Activated CD8-positive, alpha-beta memory T cell treated with anti-CD3 and anti-CD28 coated beads, Interleukin-2, amount 10 ng/mL, durations not matched to agents 7 days and 5 days (primary cell): ENCODE data around the gene LAS1L. TPM values are rescaled to one million over a fixed set of nuclear protein-coding genes. Genes with fewer than 3 reads are reported as not detected.
"Not testable (repeated sequence)": the region's sequence is repeated elsewhere in the genome, so short reads cannot be mapped to it uniquely, and the experiment has no call there.

ENCODE experiments used
- ATAC-seq: fragments of 150-1000 bp; cut with Tn5 transposase; one replicate; pipeline ENCODE4 v1.10.0; 2021; ENCODE audit warnings: moderate library complexity
- CTCF ChIA-PET: fragments of 350-600 bp; sonication (Branson Sonifier 250); formaldehyde crosslinking; loops from one replicate; lab custom pipeline; 2021; ENCODE audit warnings: antibody characterized with exemption; lab: Charles Lee
- DNase-seq: peaks from one replicate; pipeline ENCODE4 v3.0.0-alpha.2; 2020
- H3K27ac Mint-ChIP-seq: one replicate; pipeline ENCODE4 v1.8.0; 2021; ENCODE audit warnings: mild to moderate bottlenecking, mixed read lengths
- H3K27me3 Mint-ChIP-seq: one replicate; pipeline ENCODE4 v1.8.0; 2021; ENCODE audit warnings: mixed read lengths
- H3K36me3 Mint-ChIP-seq: one replicate; pipeline ENCODE4 v1.8.0; 2021; ENCODE audit warnings: mild to moderate bottlenecking, mixed read lengths
- H3K4me1 Mint-ChIP-seq: one replicate; pipeline ENCODE4 v1.8.0; 2021; ENCODE audit warnings: mixed read lengths
- H3K4me3 Mint-ChIP-seq: one replicate; pipeline ENCODE4 v1.8.0; 2021; ENCODE audit warnings: mild to moderate bottlenecking, moderate library complexity, mixed read lengths
- H3K9me3 Mint-ChIP-seq: one replicate; pipeline ENCODE4 v1.8.0; 2022; ENCODE audit warnings: low read depth, mixed read lengths
- total RNA-seq, 2 experiments: library from RNA; stranded (reverse); gene quantifications; one replicate each; pipeline ENCODE4 v1.2.3, GENCODE V29; 2021

LAS1L gene
- total RNA-seq, 2 experiments from 2014 or later, result 45.8 to 51.2 TPM

DNA sequence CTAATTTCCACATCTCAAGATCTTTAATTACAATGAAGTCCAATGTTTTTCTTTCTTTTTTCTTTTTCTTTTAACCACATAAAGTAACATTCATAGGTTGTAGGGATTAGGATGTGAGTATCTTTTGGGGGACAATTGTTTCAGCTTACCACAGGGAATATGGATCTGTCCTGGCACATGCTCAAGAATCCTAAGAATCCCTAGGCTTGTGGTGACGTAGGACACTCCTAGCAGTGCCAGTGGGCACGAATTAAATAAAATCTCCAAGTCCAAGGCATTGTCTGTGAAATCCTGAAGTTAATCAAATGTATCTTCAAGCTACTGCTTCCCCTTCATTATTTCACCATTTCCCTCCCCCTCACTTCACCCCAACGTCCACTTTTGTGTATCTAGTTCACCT is 2.6 kb upstream of the LAS1L start:
- no peak for ATAC-seq
- CTCF ChIA-PET, result no interaction called here

DNA sequence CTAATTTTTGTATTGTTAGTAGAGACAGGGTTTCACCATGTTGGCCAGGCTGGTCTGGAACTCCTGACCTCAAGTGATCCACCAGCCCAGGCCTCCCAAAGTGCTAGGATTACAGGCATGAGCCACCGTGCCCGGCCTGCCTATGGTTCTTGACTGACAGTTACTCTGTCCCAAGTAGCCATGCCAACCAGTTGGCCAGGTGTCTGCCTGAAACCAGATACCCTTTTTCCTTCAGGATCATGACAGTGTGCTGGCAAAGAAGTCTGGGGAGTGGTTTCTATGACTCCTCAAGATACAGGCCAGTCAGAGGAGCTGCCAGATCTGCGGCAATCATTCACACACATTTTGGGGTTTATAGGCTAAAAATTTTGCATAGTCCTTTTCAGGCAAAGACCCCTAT is 1.7 kb upstream of the LAS1L start:
- Mint-ChIP-seq H3K9me3 (no peaks in the 10 kb centered on the region), H3K4me3 (no peak overlapping the region), H3K4me1 (peaks cover 25% of the 10 kb centered on the region), H3K27ac (no peak overlapping the region), H3K27me3 (no peaks in the 10 kb centered on the region), H3K36me3 (peaks cover 14% of the 10 kb centered on the region)
- CTCF ChIA-PET, result no interaction called here
- ATAC-seq (no peak), DNase-seq (no peak)

More for the DNA sequence above, 2.6 kb upstream of the LAS1L start:
- Mint-ChIP-seq H3K27ac (no peak overlapping the region), H3K9me3 (no peaks in the 10 kb centered on the region), H3K36me3 (peaks cover 10% of the 10 kb centered on the region), H3K27me3 (no peaks in the 10 kb centered on the region), H3K4me3 (no peak overlapping the region), H3K4me1 (peaks cover 24% of the 10 kb centered on the region)
- DNase-seq, result no peak

DNA sequence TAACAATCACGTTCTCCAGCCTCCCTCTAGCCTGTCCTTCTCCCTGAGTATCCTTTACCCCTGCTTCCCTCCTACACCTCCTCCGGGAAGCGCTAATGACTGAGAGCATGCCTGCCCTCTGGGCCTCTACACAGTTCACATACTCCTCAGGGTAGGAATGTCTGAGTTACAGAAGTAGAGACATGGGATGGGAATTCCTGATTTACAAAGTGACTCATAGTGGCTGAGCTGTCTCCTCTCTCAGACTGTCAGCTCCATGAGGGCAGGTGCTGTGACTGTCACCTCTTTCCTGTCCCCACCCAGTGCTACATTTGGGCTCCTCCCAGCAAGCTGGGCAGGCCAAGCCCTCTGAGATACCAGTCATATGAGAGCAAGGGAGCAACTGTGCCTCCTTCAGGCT is 2.6 kb downstream of the LAS1L start:
- DNase-seq (no peak), ATAC-seq (no peak)
- no peaks in the 10 kb centered on the region for H3K9me3 Mint-ChIP-seq
- no peaks in the 10 kb centered on the region for H3K27me3 Mint-ChIP-seq
- H3K4me3 Mint-ChIP-seq, result no peak overlapping the region
- peaks cover 25% of the 10 kb centered on the region for H3K4me1 Mint-ChIP-seq
- H3K36me3 Mint-ChIP-seq, result peaks cover 17% of the 10 kb centered on the region
- CTCF ChIA-PET, result no interaction called here
- no peak overlapping the region for H3K27ac Mint-ChIP-seq

DNA sequence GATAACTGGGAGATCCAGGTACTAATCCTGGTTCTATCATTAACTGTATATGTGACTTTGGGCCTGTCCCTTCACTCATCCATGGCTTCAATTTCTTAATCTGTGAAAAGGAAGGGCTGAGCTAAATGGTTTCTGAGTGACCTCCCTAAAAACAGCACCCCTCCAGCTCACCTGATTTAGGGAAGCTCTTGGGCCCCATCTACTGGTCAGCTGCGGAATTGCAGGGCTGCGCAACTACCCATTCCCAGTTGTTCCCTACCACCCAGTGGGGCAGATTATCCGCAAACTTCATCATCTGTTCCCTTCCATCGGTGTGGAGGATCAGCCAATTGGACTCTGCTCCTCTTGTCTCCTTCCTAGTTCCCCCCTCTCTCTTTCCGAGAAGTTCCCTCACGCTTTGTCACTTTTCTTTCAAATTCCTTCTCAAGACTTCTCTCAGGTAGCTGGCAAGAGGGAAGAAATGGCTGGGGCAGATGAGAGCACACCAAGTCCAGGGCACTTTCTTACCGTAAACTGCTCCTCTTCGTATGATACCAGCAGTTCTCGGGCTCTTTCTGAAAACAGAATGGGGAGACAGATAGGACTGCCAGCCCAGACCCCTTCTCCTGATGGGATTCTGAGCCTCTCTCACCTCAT is 5.8 kb downstream of the LAS1L start:
- Mint-ChIP-seq H3K36me3 (peaks cover 17% of the 10 kb centered on the region), H3K9me3 (no peaks in the 10 kb centered on the region), H3K27ac (no peak overlapping the region), H3K4me1 (peaks cover 17% of the 10 kb centered on the region), H3K4me3 (no peak overlapping the region), H3K27me3 (no peaks in the 10 kb centered on the region)
- peak; percentile 42 for ATAC-seq
- peak; percentile 55 for DNase-seq
- CTCF ChIA-PET, result interaction anchor here (0.8 to 1.6 kb wide), 6 partner anchors 9 to 18 kb away, joined by 3 to 8 read pairs (median 5); no protein-coding TSS in a partner anchor

DNA sequence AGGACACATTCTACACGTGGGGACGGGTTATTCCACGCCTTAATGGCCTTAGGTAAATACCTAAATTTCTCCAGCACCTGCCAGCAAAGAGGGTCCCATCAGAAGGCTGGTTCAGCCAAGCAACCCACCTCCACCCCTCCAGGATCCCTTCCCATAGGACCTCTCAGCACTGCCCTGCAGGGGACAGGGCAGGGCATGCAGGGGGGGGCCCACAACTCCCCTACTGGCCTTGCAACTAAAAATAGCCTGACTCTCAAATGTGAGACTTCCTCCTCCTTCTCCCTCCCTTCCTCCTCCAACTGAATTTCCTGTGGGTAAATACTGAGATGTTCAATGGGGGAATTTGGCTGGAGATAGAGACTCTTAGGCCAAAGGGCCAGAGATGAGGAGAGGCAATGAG is 6.3 kb downstream of the LAS1L start:
- no peak overlapping the region for H3K4me3 Mint-ChIP-seq
- peaks cover 17% of the 10 kb centered on the region for H3K36me3 Mint-ChIP-seq
- no peaks in the 10 kb centered on the region for H3K27me3 Mint-ChIP-seq
- CTCF ChIA-PET, result interaction anchor here (1.0 to 1.6 kb wide), 5 partner anchors 9 to 17 kb away, joined by 4 to 8 read pairs (median 5); no protein-coding TSS in a partner anchor
- H3K4me1 Mint-ChIP-seq, result peaks cover 12% of the 10 kb centered on the region
- H3K27ac Mint-ChIP-seq, result no peak overlapping the region
- ATAC-seq (no peak), DNase-seq (no peak)
- H3K9me3 Mint-ChIP-seq, result no peaks in the 10 kb centered on the region

GRCh38 chrX:65524139-65524538 is 10.4 kb downstream of the LAS1L start:
- Mint-ChIP-seq H3K4me1 (no peaks in the 10 kb centered on the region), H3K27me3 (no peaks in the 10 kb centered on the region)
- CTCF ChIA-PET, result no interaction called here

DNA sequence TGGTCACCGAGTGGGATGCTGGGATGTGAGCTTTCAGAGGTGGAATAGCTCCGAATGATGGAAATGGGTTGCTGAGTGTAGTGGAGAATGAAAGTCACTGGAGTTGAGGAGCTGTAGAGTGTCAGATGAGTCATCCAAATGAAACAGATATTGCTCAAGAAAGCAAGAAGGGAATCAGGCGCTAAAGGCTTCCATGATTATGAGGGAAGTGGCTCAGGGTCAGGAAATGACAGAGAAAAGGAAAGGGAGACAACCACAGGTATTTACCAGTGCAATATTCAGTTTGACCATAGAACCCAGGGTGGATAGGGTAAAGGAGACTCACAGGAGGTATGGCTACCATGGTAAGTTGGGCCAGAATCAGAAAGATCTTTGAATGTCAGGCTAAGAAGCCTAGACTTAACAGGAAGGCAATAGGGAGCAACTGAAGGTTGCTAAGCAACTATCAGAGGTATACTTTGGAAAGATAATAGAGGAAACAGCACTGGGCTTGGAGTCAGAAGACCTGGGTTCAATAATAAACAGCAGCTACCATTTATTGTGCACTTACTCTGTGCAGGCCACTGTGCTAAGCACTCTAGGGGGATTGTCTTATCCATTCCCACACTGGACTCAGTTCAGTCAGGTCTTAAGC is 11.7 kb downstream of the LAS1L start:
- CTCF ChIA-PET, result no interaction called here
- no peak for DNase-seq

More at GRCh38 chrX:65524139-65524538, 10.4 kb downstream of the LAS1L start:
- peaks cover 27% of the 10 kb centered on the region for H3K36me3 Mint-ChIP-seq
- DNase-seq (no peak), ATAC-seq (no peak)
- no peak overlapping the region for H3K4me3 Mint-ChIP-seq
- no peak overlapping the region for H3K27ac Mint-ChIP-seq
- H3K9me3 Mint-ChIP-seq, result no peaks in the 10 kb centered on the region

DNA sequence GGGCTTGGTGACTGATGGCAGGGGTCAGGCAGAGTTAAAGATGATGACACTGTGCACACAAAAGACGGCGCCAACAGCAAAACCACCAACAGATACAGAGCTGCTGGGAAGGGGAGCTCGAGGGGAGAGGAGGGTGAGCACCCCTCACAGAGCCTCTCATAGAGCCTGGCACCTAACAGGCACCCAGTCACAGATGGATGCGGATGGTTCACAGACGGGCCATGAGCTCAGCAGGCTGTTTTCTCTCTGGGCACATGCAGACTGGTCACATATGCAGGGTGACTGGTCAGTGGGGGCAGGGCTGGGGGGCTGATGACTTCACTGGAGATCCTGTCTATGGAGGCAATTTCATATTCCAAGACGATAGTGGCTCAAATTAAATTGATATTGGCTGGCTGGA is 15.1 kb downstream of the LAS1L start:
- DNase-seq, ATAC-seq, H3K27ac Mint-ChIP-seq, H3K27me3 Mint-ChIP-seq, H3K4me1 Mint-ChIP-seq, H3K4me3 Mint-ChIP-seq, H3K9me3 Mint-ChIP-seq: not testable (repeated sequence)
- CTCF ChIA-PET, result interaction anchor here (2.5 kb wide), 1 partner anchor 9 kb away, joined by 8 read pairs; no protein-coding TSS in a partner anchor
- peaks cover 27% of the 10 kb centered on the region for H3K36me3 Mint-ChIP-seq

More for the DNA sequence above, 11.7 kb downstream of the LAS1L start:
- Mint-ChIP-seq H3K4me1 (no peaks in the 10 kb centered on the region), H3K27ac (no peak overlapping the region), H3K9me3 (no peaks in the 10 kb centered on the region), H3K27me3 (no peaks in the 10 kb centered on the region), H3K36me3 (peaks cover 27% of the 10 kb centered on the region), H3K4me3 (no peak overlapping the region)
- no peak for ATAC-seq

GRCh38 chrX:65518980-65519379 is 15.6 kb downstream of the LAS1L start:
- not testable (repeated sequence) for H3K4me3 Mint-ChIP-seq, H3K27ac Mint-ChIP-seq, H3K27me3 Mint-ChIP-seq, DNase-seq, H3K4me1 Mint-ChIP-seq, H3K9me3 Mint-ChIP-seq
- H3K36me3 Mint-ChIP-seq, result peaks cover 24% of the 10 kb centered on the region
- ATAC-seq, result peak; percentile 77
- CTCF ChIA-PET, result interaction anchor here (2.5 kb wide), 1 partner anchor 10 kb away, joined by 8 read pairs; no protein-coding TSS in a partner anchor

DNA sequence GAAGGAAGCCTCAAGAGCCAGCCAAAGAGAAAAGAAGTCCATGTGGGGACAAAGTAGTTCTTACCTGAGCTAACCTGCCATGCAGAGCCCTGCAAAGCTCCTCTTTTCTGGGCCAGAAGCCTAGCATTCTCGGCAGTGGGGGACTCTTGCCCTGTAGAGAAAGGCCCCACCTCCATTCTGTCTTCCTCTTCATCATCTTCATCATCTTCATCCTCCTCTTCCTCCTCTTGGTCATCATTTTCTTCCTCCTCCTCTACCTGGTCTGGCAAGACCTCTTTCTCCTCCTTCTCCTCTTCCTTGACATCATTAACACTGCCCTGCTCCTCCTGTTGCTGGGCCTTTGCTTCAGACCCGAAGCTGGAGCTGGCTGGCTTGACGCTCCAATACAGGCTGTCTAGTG is 16.7 kb downstream of the LAS1L start:
- DNase-seq, result no peak
- CTCF ChIA-PET, result interaction anchor here (2.5 kb wide), 1 partner anchor 11 kb away, joined by 8 read pairs; no protein-coding TSS in a partner anchor
- no peaks in the 10 kb centered on the region for H3K27me3 Mint-ChIP-seq
- ATAC-seq, result no peak
- H3K36me3 Mint-ChIP-seq, result peaks cover 26% of the 10 kb centered on the region
- no peak overlapping the region for H3K27ac Mint-ChIP-seq
- H3K9me3 Mint-ChIP-seq, result no peaks in the 10 kb centered on the region
- no peak overlapping the region for H3K4me3 Mint-ChIP-seq
- no peaks in the 10 kb centered on the region for H3K4me1 Mint-ChIP-seq

DNA sequence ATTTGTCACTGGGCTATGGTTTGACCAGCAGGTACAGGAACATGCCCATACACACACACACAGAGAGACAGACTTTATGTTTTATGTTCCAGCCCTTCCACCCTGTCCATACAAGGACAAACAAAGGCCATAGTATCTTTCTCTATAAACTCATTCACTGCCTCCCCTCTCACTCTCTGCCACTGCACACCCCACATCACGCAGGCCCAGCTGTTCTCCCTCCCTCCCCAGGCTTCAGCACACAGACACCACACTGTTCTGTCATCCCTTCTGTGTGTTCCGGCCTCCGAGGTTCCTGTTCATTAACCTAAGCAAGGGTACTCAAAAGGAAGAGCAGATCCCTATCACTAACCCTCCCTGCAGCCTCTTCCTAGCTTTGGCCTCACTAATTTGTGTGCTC is 17.8 kb downstream of the LAS1L start:
- no peaks in the 10 kb centered on the region for H3K9me3 Mint-ChIP-seq
- H3K4me1 Mint-ChIP-seq, result no peaks in the 10 kb centered on the region
- H3K27me3 Mint-ChIP-seq, result no peaks in the 10 kb centered on the region
- DNase-seq (no peak), ATAC-seq (no peak)
- peaks cover 16% of the 10 kb centered on the region for H3K36me3 Mint-ChIP-seq
- H3K4me3 Mint-ChIP-seq, result no peak overlapping the region
- no peak overlapping the region for H3K27ac Mint-ChIP-seq
- CTCF ChIA-PET, result no interaction called here

DNA sequence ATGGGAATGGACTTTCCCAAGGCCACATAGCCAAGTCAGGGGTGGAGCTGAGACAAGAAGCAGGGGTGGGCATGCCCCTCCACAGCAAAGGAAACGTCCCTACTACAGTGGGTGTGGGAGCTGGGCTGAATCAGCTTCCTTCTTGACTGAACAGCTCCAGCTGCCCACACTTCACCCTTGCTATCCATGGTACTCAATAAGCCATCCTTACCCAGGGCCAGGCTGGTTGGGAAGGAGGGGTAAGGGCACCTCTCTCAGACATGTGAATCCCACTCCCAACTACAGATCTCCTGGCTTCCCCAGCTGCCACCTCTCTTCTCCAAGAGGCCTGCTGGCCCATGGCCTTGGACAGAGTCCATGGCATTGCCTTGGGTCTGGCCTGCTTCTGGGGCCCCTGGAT is 21.0 kb downstream of the LAS1L start:
- DNase-seq, result no peak
- H3K27me3 Mint-ChIP-seq, result no peaks in the 10 kb centered on the region
- no peak overlapping the region for H3K4me3 Mint-ChIP-seq
- ATAC-seq, result no peak
- CTCF ChIA-PET, result interaction anchor here (1.5 kb wide), 1 partner anchor 15 kb away, joined by 5 read pairs; no protein-coding TSS in a partner anchor
- H3K9me3 Mint-ChIP-seq, result no peaks in the 10 kb centered on the region
- H3K4me1 Mint-ChIP-seq, result no peaks in the 10 kb centered on the region
- peaks cover 2% of the 10 kb centered on the region for H3K36me3 Mint-ChIP-seq
- H3K27ac Mint-ChIP-seq, result no peak overlapping the region

GRCh38 chrX:65509400-65509799 is 25.2 kb downstream of the LAS1L start:
- peaks cover 8% of the 10 kb centered on the region for H3K36me3 Mint-ChIP-seq
- DNase-seq (no peak), ATAC-seq (no peak)
- H3K27ac Mint-ChIP-seq, result no peak overlapping the region
- H3K9me3 Mint-ChIP-seq, result no peaks in the 10 kb centered on the region
- H3K4me3 Mint-ChIP-seq, result no peak overlapping the region
- no peaks in the 10 kb centered on the region for H3K4me1 Mint-ChIP-seq
- CTCF ChIA-PET, result no interaction called here
- no peaks in the 10 kb centered on the region for H3K27me3 Mint-ChIP-seq

- Mint-ChIP-seq H3K36me3 (peaks cover 8% of the 10 kb centered on the region), H3K4me1 (no peaks in the 10 kb centered on the region), H3K27me3 (no peaks in the 10 kb centered on the region), H3K4me3 (no peak overlapping the region), H3K27ac (peak overlapping the region; percentile 9), H3K9me3 (no peaks in the 10 kb centered on the region)
- DNase-seq (no peak), ATAC-seq (no peak)
- CTCF ChIA-PET, result no interaction called here
Measured at GRCh38 chrX:65508851-65509250, 25.7 kb downstream of the LAS1L start.
